Activated CD8-positive, alpha-beta memory T cell treated with anti-CD3 and anti-CD28 coated beads, Interleukin-2, amount 50 U/mL, for 24 hours (primary cell): ENCODE data around the gene LUZP2.

ENCODE experiments used
- DNase-seq: peaks from one replicate; pipeline ENCODE4 v3.0.0-alpha.2; 2020; ENCODE audit errors: extremely low read depth

The LUZP2 gene

DNA sequence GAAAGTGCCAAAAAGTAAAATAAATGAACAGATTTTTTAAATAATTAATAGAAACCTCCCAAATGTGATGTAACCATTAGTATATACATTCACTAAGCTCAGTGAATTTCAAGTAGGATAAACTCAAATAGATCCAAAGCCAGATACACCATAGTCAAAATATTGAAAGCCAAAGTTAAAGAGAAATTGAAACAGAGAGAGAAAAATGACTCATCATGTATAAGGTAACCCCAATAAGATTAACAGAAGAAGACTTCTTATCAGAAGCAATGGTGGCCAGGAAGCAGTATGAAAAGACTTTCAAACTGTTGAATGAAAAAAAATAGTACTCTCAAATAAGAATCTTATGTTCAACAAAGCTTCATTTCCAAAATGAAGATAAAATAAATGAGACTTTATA is 70.5 kb downstream of the LUZP2 start:
- DNase-seq: no peak

DNA sequence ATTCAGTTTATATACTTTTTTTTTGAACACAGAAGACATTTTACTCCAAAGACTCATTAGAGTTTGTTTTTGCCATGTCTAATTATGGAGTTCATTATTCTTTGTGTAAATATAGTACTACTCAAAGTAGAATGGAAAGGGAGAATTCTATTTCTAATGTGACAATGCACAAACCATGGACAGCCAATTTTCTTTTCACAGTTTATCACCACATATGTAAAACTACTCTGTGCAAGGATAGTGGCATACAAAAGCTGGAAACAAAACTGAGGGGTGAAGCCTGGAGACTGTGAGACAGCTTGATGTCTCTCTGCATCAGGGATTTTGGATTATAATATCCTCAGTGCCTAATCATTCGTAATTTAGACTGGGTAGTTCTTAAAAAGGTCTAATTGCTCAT is 75.5 kb downstream of the LUZP2 start:
- DNase-seq: no peak

DNA sequence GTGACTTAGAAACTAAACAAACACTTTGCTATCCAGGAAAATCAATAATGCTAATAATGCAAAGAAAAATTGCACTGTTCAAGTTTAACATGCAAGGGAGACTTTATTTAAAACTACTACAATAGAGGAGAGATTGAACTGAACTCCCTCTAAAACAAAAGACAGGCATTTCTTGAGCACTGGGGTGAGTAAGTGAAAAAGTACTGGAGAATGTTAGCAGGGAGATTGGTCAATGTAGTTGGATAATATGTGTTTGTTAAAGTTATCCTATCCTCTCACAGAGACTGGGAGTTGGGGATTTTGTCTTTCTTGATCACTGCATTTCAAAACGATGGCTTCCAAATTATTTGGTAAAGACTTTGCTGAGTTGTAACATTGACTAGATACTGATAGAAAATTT is 77.6 kb downstream of the LUZP2 start:
- DNase-seq: no peak

DNA sequence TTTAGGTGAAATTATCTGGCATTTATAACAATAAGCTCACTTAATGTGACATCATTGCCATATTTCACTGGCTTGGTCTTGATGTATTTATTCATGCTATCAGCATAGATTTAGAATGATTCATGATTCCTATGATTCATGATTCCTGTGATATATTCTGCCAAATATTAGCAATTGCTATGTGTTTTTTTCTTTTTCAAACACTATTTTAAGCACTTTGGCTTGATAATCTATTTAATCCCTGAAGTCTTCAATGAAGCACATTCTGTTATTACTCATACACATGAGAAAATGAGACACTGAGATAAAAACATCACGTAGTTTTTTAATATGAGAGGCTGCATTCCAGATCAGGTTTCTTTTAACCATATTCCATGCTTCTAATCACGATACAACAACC is 78.5 kb downstream of the LUZP2 start:
- DNase-seq: no peak

DNA sequence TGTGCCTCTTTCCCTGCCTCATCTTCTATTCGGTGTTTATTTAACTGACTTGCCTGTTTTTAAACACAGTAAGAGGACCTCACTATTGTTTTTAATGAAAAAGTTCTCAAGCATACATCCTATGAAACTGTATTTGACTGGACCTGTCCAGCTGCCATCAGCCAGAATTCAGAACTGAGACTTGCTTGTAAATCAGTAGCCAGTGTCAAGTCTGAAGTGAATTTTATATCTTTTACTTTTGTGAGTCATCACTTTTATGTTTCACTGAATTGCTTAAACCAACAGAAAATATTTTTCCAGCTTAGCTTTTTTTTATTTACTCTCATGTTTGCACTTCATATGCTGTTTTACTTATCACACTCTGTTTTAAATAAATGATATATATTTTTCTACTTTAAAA is 88.3 kb downstream of the LUZP2 start:
- DNase-seq: no peak

DNA sequence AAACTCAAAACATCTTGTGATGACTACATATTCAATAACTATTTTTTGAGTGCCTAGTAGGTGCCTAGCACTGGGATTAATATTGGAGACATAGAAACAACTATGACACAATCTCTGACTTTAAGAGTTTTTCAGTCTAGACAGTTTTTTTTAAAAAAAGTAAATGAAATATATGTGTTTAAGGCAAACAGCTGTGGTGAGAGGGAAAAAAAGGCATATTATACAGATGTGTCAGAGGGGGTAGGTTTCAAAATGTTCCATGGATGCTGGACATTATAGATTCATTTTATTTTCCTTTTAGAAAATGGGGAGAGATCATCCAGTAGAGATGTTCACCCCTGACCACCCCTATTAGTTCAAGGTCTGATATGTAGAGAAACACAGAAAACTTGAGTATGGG is 90.8 kb downstream of the LUZP2 start:
- no peak for DNase-seq

DNA sequence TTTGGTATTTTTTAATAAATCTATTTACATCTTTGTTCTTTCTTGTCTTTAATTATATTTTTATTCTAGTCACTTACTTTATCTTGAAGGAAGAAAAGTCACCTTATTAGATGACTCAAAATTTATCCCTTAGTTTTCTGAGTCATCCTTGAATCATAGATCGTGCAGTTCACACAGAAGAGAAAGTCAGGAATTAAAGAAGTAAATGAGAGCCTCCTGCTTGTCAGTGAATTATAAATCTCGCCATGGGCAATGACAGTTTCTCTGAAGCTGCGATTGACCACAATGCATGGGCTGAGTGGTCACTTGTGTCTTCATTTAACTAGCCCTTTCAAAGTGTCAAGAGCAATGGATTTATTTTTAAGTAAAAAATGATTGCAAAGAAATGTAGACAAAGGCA is 91.2 kb downstream of the LUZP2 start:
- no peak for DNase-seq

DNA sequence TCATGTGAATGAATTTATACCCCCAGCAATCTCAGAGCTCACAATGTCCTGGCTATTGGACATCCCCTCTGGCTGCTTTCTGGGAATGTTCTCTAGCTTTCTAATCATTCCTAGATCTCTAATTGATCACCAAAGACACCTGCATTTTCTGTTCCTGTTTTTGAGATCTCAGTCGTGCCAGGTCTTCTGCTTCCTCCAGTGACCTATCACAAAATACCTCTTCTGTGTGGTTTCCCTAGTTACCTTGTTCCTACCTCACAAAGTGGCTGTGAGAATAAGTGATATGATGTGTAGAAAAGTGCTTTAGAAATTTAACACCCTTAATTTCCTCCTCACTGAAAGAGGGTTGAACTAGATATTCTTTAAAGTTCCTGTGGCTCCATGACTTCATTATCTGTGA is 92.2 kb downstream of the LUZP2 start:
- DNase-seq: no peak

DNA sequence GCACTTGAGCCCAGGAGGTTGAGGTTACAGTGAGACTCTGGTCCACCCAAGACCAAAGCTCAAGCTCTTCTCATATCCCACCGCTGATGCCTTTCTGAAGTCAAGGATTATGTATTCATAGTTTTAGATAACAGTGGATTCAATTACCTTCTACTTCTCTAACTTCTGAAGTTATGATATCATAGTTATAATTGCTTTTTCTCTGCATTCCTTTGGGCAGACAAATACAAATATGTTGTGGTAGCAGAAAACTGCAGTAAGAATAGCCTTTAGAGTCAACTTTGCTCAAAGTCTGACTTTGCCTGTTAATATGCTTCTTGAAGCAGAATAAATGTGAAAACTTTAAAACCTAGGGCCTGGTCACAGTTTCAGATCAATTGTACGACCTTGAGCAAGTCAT is 94.4 kb downstream of the LUZP2 start:
- DNase-seq: no peak

DNA sequence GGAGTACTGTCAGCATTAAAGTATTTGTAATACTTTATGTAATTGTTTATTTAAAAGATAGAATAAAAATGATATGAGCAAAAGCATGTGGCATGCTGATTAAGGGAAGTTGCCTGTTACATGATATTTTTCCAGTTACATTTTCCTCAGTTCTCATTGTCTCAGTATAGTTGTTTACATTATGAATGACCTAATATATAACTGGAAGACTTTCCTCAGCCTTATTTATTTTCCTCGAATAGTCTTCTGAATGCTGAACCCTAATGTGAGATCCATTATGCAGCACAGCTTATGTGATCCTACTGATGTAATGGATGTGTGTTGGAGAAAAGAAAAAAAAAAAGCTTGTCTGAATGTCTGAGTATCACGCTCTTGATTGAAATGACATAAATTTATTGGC is 95.5 kb downstream of the LUZP2 start:
- DNase-seq: no peak

DNA sequence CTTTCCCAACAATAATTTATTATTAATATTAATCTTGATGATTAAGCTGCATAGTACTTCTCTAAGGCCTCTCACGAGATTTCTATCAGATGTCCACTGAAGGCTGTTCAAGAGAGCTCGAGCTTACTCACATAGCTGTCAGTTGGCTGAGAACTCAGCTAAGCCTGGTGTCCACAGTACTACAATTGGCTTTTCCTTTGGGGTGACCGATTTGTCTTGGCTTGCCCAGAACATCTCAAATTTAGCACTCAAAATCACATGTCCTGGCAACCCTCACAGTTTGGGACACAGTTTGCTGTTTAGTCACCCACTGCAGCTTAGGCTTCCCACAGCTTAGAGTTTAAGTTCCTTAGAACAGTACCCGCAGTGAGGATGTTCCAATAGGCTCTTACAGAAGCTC is 96.5 kb downstream of the LUZP2 start:
- no peak for DNase-seq

DNA sequence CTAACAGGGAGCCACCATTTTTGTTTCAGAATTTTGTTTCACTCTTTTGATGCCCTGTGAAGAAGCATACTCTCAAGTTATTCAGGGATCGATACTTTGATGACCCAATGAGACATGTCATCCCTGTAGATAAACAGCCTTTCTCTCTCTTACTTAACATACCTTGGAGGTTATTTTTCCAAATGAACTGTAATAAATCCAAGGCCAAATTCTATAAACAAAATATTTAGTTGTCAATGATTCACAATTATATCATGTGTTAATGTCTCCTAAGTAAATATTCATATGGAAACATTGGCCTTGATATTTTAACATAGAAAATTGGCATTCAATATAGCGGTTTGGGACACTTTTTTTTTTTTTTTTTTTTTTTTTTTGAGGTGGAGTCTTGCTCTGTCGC is 97.5 kb downstream of the LUZP2 start:
- no peak for DNase-seq

DNA sequence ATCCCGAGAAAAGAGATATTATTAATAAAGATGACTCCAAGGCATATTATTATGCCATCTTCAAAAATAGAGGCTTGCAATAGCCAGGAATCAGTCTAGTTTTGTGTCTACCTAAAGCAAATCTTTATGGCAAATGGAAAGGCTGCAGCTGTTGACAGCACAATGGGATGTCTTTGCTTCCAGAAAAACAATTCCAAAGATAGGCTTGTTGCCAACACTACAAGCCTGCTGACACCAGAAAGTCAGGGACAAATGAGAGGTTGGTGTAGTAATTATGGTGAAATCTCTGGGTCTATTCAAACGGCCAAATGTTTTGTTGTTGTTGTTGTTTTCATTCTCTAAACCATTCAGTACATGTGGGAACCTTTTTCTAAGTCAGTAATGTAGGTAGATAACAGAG is 101.8 kb downstream of the LUZP2 start:
- no peak for DNase-seq

DNA sequence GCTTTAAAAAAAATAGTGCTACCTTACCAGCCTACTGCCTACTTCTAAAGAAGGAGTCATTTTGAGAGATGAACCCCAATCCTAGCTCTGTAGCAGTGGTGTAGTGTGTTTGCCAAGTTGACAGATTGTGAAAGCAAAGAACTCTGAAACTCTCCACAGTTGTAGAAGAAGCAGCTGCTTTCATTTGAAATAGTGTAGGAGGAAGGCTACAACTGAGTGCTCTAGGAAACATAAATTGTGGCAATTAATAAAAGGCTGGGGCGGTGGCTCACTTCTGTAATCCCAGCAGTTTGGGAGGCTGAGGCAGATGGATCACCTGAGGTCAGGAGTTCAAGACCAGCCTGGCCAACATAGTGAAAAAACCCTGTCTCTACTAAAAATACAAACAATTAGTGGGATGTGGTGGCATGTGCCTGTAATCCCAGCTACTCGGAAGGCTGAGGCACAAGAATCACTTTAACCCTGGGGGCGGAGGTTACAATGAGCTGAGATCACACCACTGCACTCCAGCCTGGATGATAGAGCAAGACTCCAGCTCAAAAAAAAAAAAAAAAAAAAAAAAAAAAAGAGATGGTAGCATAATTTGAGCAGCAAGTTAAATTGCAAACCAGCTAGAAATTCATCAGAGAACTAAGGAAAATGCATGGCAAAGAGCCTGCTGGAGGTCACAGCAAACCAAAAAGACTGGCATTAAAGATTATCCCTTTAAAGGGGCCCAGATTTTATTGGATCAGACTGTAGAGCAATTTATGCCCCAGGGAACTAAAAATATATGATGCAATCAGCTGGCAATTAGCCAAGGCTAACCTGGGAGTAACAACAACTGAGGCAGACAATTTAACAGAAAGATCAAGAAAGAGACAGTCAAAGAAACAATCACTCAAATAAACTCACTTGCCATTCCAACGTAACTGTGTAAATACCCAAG is 112.6 kb downstream of the LUZP2 start:
- no peak for DNase-seq

DNA sequence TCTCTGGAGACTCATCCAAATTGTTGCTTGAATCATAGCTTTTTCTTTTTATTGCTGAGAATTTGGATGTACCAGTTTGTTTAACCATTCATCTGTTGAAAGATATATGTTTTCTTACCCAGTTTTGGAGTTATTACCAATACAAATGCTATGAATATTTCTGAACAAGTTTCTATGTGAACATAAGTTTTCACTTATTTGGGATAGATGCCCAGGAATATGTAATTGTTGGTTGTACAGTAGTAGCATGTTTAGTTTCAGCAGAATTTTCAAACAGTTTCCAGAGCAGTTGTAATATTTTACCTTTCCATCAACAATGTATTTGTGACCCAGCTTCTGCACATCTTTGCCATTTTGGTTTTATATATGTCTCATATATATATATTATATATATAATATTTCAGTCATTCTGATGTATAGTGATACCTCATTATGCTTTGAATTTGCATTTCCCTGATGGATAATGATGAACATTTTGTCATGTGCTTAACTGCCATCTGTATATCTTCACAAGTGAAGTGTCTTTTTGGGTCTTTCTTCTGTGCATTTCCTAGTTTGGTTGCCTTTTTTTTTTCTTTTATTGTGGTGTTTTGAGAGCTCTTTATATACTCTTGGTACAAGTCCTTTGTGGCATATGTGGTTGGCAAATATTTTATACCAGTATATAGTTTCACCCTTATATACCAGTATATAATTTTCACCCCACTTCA is 118.8 kb downstream of the LUZP2 start:
- DNase-seq: no peak

DNA sequence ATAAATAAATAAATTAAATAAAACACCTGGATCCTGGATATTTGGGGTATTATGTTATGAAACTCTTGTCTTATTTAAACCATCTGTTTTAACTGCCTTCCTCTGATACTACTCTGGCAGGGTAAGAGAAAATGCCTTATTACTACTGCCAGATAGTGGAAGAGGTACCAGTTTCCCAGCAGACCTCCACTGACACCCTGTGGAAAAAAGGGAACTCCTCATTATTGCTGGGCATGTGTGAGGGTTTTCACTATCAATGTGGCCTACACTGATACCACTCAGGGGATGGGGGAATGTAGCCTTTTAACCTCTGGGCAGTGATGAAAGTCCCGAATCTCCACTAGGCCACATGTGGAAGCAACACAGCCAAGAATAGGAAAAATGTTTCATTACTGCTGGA is 121.0 kb downstream of the LUZP2 start:
- no peak for DNase-seq

DNA sequence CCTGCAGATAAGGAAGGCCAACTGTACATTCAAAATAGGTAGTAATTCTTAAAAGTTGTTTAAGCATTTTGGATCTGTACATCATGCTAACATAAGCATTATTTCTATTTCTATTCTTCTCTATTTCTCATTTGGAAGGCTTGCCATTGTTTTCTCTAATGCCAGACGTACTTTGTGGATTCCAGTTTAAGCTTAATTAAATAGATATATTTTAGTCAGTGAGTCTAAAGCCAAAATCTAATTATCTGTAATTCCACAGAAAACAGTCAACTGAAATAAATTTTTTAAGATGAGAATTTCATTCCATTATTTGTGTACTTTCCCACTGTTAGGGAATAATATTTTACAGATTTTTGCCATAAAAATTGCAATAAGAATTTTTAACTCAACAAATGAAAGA is 123.0 kb downstream of the LUZP2 start:
- DNase-seq: no peak

DNA sequence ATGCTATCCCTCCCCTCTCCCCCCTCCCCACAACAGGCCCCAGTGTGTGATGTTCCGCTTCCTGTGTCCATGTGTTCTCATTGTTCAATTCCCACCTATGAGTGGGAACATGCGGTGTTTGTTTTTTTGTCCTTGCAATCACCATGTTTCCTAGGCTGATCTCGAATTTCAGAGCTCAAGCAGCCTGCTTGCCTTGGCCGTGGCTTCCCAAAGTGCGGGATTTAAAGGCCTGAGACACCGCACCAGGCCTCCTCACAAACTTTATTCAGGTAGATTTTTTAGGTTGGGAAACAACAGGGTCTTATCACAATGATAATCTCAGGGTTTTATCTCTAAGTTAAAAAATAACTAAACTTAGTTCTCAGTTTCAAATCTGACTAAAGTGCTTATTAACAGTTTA is 125.4 kb downstream of the LUZP2 start:
- no peak for DNase-seq

DNA sequence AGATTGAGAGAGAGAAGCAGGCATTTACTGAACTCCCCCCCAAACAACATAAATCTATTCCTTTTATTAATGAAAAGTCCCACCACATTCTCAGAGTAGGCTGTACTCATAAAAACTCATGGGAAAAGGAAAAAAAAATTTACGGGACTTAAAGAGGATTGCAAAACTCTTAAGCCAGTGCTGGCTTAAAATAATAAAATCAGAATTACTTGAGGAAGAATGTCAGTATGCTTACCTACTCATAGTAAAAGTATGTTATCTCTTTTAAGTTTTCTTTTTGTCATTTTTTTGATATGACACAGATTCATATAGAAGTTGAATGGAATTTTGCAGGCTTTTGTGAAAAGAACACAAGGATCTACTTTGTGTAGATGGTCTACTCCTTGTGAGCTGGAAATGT is 126.3 kb downstream of the LUZP2 start:
- no peak for DNase-seq

DNA sequence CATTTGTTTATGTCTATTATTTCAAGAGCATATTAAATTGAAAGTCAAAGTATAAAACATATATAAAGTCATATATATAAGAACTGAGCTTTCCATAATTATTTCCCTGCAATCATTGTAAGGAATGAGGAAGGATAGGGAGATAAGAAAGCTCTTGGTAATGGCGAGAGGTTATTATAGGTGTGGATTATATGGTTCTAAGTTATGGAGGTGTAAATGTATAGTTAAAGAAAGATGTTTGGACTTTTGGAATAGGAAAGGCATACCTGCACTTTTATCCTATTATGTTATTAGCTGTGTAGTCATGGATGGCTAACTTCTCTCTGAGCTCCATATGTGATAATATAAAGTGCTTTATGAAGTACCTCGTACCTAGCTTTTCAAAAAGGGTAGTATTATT is 127.6 kb downstream of the LUZP2 start:
- DNase-seq: no peak

DNA sequence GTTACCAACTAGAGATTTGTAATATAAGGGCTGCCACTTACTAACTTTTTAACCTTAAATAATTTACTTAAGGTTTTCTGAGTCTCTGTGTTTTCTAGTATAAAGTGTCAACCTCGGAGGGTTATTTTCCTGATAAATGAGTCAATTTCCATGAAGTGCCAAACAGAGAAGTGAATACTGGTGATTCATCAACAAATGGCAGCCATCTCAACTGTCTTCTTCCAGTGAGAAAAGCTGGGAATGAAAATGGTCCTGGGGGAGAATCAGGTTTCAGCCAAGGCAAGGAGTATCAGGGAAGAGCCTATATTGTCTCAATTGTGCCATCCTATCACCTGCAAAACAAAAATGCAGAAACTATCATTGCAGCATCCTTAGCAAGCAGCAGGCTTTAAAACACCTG is 129.1 kb downstream of the LUZP2 start:
- DNase-seq: no peak

DNA sequence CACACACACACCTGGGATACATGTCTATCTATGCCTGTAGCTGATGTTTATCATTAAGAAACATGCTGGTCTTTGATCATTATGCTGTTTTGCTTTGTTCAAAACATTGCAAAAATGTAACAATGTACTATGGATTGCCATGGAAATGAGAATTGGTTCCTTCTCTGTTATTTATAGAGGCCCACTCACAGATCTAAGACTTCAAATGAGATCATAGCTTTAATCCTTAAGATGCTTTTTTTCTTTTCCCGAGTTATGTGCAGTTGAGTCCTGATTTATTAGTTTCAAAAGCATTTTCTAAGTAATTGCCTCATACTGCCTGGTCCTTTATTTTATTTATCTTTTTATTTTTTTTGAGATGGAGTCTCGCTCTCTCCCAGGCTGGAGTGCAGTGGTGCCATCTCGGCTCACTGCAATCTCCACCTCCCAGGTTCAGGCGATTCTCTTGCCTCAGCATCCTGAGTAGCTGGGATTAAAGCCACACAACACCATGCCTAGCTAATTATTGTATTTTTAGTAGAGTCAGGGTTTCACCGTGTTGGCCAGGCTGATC is 131.4 kb downstream of the LUZP2 start:
- no peak for DNase-seq

DNA sequence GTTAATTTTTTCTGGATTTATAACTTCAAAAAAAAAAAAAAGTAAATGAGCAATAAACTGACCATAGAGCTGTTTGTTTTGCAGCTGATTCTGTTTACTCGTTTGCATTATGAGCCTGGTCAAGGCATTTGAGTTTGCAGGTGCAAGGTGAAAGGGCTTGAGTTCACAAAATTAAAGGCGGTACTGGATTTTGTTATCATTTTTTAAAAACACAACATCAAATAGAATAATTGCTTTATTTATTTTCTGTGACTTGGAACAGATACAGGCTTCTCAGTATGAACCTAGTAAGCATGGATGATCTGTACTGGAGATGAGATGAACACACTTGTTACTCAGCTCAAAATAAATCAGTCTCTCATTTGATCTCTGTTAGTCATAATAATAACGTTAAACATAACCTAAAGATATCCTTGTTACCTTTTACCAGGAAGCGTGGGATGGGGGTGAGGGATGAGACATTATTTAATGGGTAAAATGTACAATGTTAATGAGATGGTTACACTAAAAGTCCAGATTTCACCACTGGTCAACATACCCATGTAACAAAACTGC is 137.8 kb downstream of the LUZP2 start:
- DNase-seq: no peak
